GM12892 (cell line): ENCODE data around the gene CGAS. TPM values are rescaled to one million over a fixed set of nuclear protein-coding genes. Genes with fewer than 3 reads are reported as not detected.
"Not testable (repeated sequence)": the region's sequence is repeated elsewhere in the genome, so short reads cannot be mapped to it uniquely, and the experiment has no call there.

Source experiments
- DNase-seq: peaks from one replicate; pipeline ENCODE4 v3.0.0; 2011; ENCODE audit not compliant: insufficient read length
- FAIRE-seq: peaks from 2 replicates; lab custom pipeline; 2011; peaks lifted over from hg19 to GRCh38; lab: Jason Lieb, UNC
- POLR2A ChIP-seq: IDR thresholded peaks from 2 replicates; pipeline ENCODE4 v1.6.1; 2011; ENCODE audit warnings: low read depth, low read length, control low read depth
- POLR2AphosphoS5 ChIP-seq: IDR thresholded peaks from 2 replicates; pipeline ENCODE4 v1.6.1; 2011; ENCODE audit warnings: low read depth, low read length, control low read depth
- TAF1 ChIP-seq: IDR thresholded peaks from 2 replicates; pipeline ENCODE4 v1.6.1; 2011; ENCODE audit warnings: low read depth, mild to moderate bottlenecking, control low read depth, low read length, borderline replicate concordance
- polyA plus RNA-seq: library from polyadenylated mRNA; unstranded; fragments of >200 nt; gene quantifications from one replicate; pipeline ENCODE4 v1.2.1, GENCODE V29; 2012; ENCODE audit warnings: missing spikeins, inconsistent platforms; ENCODE audit not compliant: missing spikeins

Gene CGAS
- 10.4 TPM for polyA plus RNA-seq

GRCh38 chr6:73452107-73452461 lies at the start of gene CGAS:
Gene CGAS (minus strand): TSS chr6:73452297. CDS start chr6:73452181, 116 bp downstream.
- FAIRE-seq (peak; percentile 95), DNase-seq (peak; percentile 56)
- TF ChIP-seq POLR2A (peak; percentile 79), TAF1 (peak; percentile 66; the same call in 1 of the 2 replicates), POLR2AphosphoS5 (peak; percentile 86)

- no peak for FAIRE-seq
- DNase-seq: no peak
- TF ChIP-seq POLR2AphosphoS5: no peak
- TF ChIP-seq TAF1: no peak
- no peak for TF ChIP-seq POLR2A
These were observed 45.8 kb upstream of the CGAS start for GRCh38 chr6:73497915-73498314.

- no peak for FAIRE-seq
- TF ChIP-seq POLR2A (no peak), TAF1 (no peak), POLR2AphosphoS5 (no peak)
These were observed 39.3 kb upstream of the CGAS start for GRCh38 chr6:73491377-73491776.

GRCh38 chr6:73487473-73487872 lies 35.4 kb upstream of the CGAS start:
- TF ChIP-seq POLR2A: no peak
- TF ChIP-seq POLR2AphosphoS5: no peak
- no peak for TF ChIP-seq TAF1
- no peak for FAIRE-seq

More at GRCh38 chr6:73491377-73491776, 39.3 kb upstream of the CGAS start:
- no peak for DNase-seq

GRCh38 chr6:73484438-73484837 lies 32.3 kb upstream of the CGAS start:
- no peak for FAIRE-seq
- DNase-seq: no peak
- no peak for TF ChIP-seq TAF1
- TF ChIP-seq POLR2AphosphoS5: no peak
- TF ChIP-seq POLR2A: no peak

More at GRCh38 chr6:73487473-73487872, 35.4 kb upstream of the CGAS start:
- no peak for DNase-seq

- DNase-seq (no peak), FAIRE-seq (no peak)
- TF ChIP-seq TAF1 (no peak), POLR2AphosphoS5 (no peak), POLR2A (no peak)
These were observed 29.9 kb upstream of the CGAS start for GRCh38 chr6:73481969-73482368.

- DNase-seq (no peak), FAIRE-seq (no peak)
- TF ChIP-seq POLR2A (no peak), POLR2AphosphoS5 (no peak), TAF1 (no peak)
These were observed 25.3 kb upstream of the CGAS start for GRCh38 chr6:73477407-73477806.

GRCh38 chr6:73476723-73477122 lies 24.6 kb upstream of the CGAS start:
- no peak for TF ChIP-seq TAF1
- no peak for TF ChIP-seq POLR2A
- TF ChIP-seq POLR2AphosphoS5: no peak
- DNase-seq: no peak
- no peak for FAIRE-seq

- TF ChIP-seq POLR2A (no peak), POLR2AphosphoS5 (no peak), TAF1 (no peak)
- FAIRE-seq (peak; percentile 88), DNase-seq (peak; percentile 19)
These were observed 19.7 kb upstream of the CGAS start for GRCh38 chr6:73471686-73472290.

GRCh38 chr6:73461537-73462350 lies 9.6 kb upstream of the CGAS start, which contains the start of gene MTO1:
Gene MTO1 (plus strand): TSS chr6:73461737. CDS start chr6:73461855, 118 bp downstream.
- TF ChIP-seq TAF1: peak; percentile 71; the same call in 1 of the 2 replicates
- TF ChIP-seq POLR2AphosphoS5: peak; percentile 88
- TF ChIP-seq POLR2A: peak; percentile 86
- DNase-seq (peak; percentile 69), FAIRE-seq (peak; percentile 92)

GRCh38 chr6:73460056-73460455 lies 8.0 kb upstream of the CGAS start:
- DNase-seq (no peak), FAIRE-seq (no peak)
- no peak for TF ChIP-seq POLR2A
- TF ChIP-seq POLR2AphosphoS5: no peak
- no peak for TF ChIP-seq TAF1

GRCh38 chr6:73459474-73459873 lies 7.4 kb upstream of the CGAS start:
- not testable (repeated sequence) for FAIRE-seq, DNase-seq
